ENCODE measurements around the gene ZNF620.

DNA sequence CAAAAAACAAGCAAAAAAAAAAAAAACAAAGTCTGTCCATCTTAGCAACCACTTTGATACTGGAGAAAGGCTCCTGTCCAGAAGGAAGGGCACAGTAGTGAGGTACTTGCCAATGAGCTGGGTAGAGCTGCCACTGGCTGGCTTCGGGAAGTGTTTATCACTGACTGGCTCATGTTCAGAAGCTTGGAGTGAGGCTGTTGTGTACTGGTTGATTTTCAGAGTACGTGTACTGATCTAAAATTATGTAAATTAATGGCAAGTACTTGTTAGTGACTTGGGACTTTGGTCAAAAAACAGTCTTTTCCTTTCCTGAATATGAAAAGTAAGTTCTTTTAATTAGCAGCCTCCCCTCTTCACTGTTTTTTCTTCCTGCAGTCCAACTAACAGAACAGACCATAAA lies 17.9 kb downstream of the ZNF620 start:
- TF ChIP-seq, protein P1, sequence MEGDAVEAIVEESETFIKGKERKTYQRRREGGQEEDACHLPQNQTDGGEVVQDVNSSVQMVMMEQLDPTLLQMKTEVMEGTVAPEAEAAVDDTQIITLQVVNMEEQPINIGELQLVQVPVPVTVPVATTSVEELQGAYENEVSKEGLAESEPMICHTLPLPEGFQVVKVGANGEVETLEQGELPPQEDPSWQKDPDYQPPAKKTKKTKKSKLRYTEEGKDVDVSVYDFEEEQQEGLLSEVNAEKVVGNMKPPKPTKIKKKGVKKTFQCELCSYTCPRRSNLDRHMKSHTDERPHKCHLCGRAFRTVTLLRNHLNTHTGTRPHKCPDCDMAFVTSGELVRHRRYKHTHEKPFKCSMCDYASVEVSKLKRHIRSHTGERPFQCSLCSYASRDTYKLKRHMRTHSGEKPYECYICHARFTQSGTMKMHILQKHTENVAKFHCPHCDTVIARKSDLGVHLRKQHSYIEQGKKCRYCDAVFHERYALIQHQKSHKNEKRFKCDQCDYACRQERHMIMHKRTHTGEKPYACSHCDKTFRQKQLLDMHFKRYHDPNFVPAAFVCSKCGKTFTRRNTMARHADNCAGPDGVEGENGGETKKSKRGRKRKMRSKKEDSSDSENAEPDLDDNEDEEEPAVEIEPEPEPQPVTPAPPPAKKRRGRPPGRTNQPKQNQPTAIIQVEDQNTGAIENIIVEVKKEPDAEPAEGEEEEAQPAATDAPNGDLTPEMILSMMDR (IDR thresholded peaks at IDR 0.05) = no peak
- no peak for TF ChIP-seq POLR2A (IDR thresholded peaks at IDR 0.05)

All from body of pancreas (tissue), 4 donors.